HepG2 (cell line): Measurements from ENCODE around the gene RPTOR.

Experiments
- EZH2 ChIP-seq: conservative IDR thresholded peaks from 2 replicates; pipeline ENCODE4 v1.6.1; 2012; ENCODE audit warnings: mild to moderate bottlenecking, low read depth, low read length, moderate library complexity
- RBM22 ChIP-seq: fragments of 200-400 bp; formaldehyde crosslinking; optimal IDR thresholded peaks from 2 replicates; pipeline ENCODE3; 2017; ENCODE audit warnings: mild to moderate bottlenecking, low read length, moderate library complexity

DNA sequence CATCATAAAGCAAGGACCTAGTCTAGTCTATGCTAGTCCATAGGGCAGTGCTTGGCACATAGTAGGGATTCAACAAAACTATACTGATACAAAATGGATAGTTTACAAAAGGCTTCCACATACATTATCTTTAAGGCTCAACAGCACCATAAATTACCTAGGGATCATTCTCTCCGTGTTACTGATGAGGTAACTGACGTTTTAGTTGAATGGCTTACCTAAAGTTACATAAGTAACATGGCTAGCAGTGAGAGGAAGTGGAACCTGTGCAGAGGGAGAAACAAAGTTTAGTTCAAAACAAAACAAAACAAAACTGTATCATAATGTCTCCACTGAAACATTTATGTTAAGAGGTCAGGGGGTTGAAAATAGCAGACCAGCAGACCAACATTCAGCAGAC lies 7.9 kb downstream of the RPTOR start:
- no peak for TF ChIP-seq EZH2
- no peak for TF ChIP-seq RBM22
